ENCODE data around the gene INTS6.

- no peak for TF ChIP-seq CTCF (IDR thresholded peaks at IDR 0.05)
- TF ChIP-seq POLR2A (IDR thresholded peaks at IDR 0.05) = no peak
These were observed 128.9 kb downstream of the INTS6 start for GRCh38 chr13:51323824-51324511.

Data from right lobe of liver (tissue), 4 donors.